GM12891 (cell line): ENCODE measurements around the gene ABCC9.

Experiments
- POLR2A ChIP-seq: IDR thresholded peaks from 2 replicates; pipeline ENCODE4 v1.6.1; 2011; ENCODE audit warnings: low read depth, low read length, control low read depth
- POLR2AphosphoS5 ChIP-seq: IDR thresholded peaks from 2 replicates; pipeline ENCODE4 v1.6.1; 2011; ENCODE audit warnings: low read depth, low read length, control low read depth

GRCh38 chr12:21828779-21829178 lies 112.4 kb downstream of the ABCC9 start:
- TF ChIP-seq POLR2AphosphoS5 (no peak), POLR2A (no peak)
